HepG2 (cell line): ENCODE measurements around the gene FBXO10. TPM values are rescaled to one million over a fixed set of nuclear protein-coding genes. Genes with fewer than 3 reads are reported as not detected.

Experiments used
- ATAC-seq: fragments of 200-7000 bp; cut with Tn5 transposase; 3 replicates; pipeline ENCODE4 v1.9.1; 2020; ENCODE audit warnings: mild to moderate bottlenecking, moderate library complexity
- BruUV-seq: library from RNA; stranded (reverse); fragments of 400-500 nt; replicated peaks from 2 replicates; lab custom pipeline; 2021; lab: Mats Ljungman, UMichigan
- CTCF ChIA-PET: fragments of 300-600 bp; formaldehyde crosslinking; extraction: SDS; loops from one replicate; lab custom pipeline; 2021; ENCODE audit warnings: low total read pairs, inconsistent platforms, low intra/inter-chr PET ratio; lab: Yijun Ruan, JAX
- POLR2A ChIA-PET: fragments of 350-600 bp; sonication (Branson Sonifier 250); formaldehyde crosslinking; loops from one replicate; lab custom pipeline; 2020; ENCODE audit warnings: antibody characterized with exemption, inconsistent platforms; lab: Yijun Ruan, JAX
- DNase-seq: peaks from one replicate; pipeline ENCODE4 v3.0.0-alpha.2; 2015; ENCODE audit warnings: low spot score
- FAIRE-seq: peaks from 3 replicates; lab custom pipeline; 2011; peaks lifted over from hg19 to GRCh38; lab: Jason Lieb, UNC
- H2AFZ ChIP-seq: one replicate; pipeline ENCODE4 v1.6.1; 2011; ENCODE audit warnings: low read length, inconsistent platforms
- H3K27ac ChIP-seq: fragments of 300-600 bp; 3 replicates; pipeline ENCODE4 v1.8.0; 2011; ENCODE audit warnings: mixed run types, mild to moderate bottlenecking, mixed read lengths, low read length, inconsistent platforms; ENCODE audit not compliant: insufficient read depth; ENCODE audit errors: extremely low read length
- H3K27me3 ChIP-seq, 2 experiments: fragments of 200-600 bp in 1 of 2; 2 replicates in 1 of 2; 3 replicates in 1 of 2; pipeline versions ENCODE4 v1.6.0 to v1.8.0; 2011; ENCODE audit warnings: low read length in 2 of 2, mild to moderate bottlenecking in 2 of 2, moderate library complexity in 2 of 2, inconsistent platforms in 1 of 2; ENCODE audit not compliant: insufficient read depth in 2 of 2, control insufficient read depth in 1 of 2
- H3K36me3 ChIP-seq, 2 experiments: fragments of 200-600 bp in 1 of 2; replicated peaks in 1 of 2; 2 replicates in 1 of 2; 3 replicates in 1 of 2; pipeline versions ENCODE4 v1.5.1 to v1.8.0; 2011; ENCODE audit warnings: low read length in 2 of 2, inconsistent platforms in 1 of 2; ENCODE audit not compliant: insufficient read depth in 2 of 2, control insufficient read depth in 1 of 2
- H3K4me1 ChIP-seq: 2 replicates; pipeline ENCODE4 v1.5.1; 2012; ENCODE audit warnings: low read length, inconsistent platforms; ENCODE audit not compliant: insufficient read depth
- H3K4me2 ChIP-seq: 2 replicates; pipeline ENCODE4 v1.6.0; 2011; ENCODE audit warnings: low read depth, low read length, inconsistent platforms
- H3K4me3 ChIP-seq, 3 experiments: fragments of 200-600 bp in 1 of 3; sonication (generic), shearing (Covaris generic) in 1 of 3; replicated peaks in 1 of 3; 2 replicates each; pipeline ENCODE4 v1.5.1; 2011 to 2016; ENCODE audit warnings: low read length in 3 of 3, inconsistent platforms in 2 of 3, low read depth in 2 of 3, mild to moderate bottlenecking in 2 of 3, control low read depth in 1 of 3, mixed read lengths in 1 of 3; ENCODE audit not compliant: insufficient read depth in 1 of 3
- H3K79me2 ChIP-seq: one replicate; pipeline ENCODE4 v1.6.1; 2011; ENCODE audit warnings: low read length, inconsistent platforms; ENCODE audit not compliant: insufficient read depth
- H3K9ac ChIP-seq: 2 replicates; pipeline ENCODE4 v1.6.0; 2011; ENCODE audit warnings: mild to moderate bottlenecking, low read depth, low read length, inconsistent platforms; ENCODE audit not compliant: insufficient read depth
- H3K9me3 ChIP-seq: 2 replicates; pipeline ENCODE4 v1.5.1; 2012; ENCODE audit warnings: mild to moderate bottlenecking, low read length
- H4K20me1 ChIP-seq: 2 replicates; pipeline ENCODE4 v1.6.0; 2011; ENCODE audit warnings: inconsistent platforms, mild to moderate bottlenecking, low read length, moderate library complexity; ENCODE audit not compliant: insufficient read depth
- HDAC6 ChIP-seq: fragments of 200-600 bp; sonication (generic); IDR thresholded peaks from 2 replicates; pipeline ENCODE4 v1.7.0; 2017; ENCODE audit warnings: mild to moderate bottlenecking, antibody characterized with exemption, low read length, low read depth
- MED13 ChIP-seq: sonication (generic); formaldehyde crosslinking; IDR thresholded peaks from 2 replicates; pipeline ENCODE4 v1.5.0; 2020; ENCODE audit warnings: missing genetic modification reagents
- NBN ChIP-seq: fragments of 450-650 bp; conservative IDR thresholded peaks from 2 replicates; pipeline ENCODE4 v1.6.1; 2017
- PAX8 ChIP-seq: sonication (generic); formaldehyde crosslinking; IDR thresholded peaks from 2 replicates; pipeline ENCODE4 v1.8.0; 2022; ENCODE audit warnings: mild to moderate bottlenecking, missing genetic modification reagents, borderline replicate concordance
- STAT5B ChIP-seq: sonication (generic); formaldehyde crosslinking; IDR thresholded peaks from 2 replicates; pipeline ENCODE4 v1.4.0; 2020; ENCODE audit warnings: missing genetic modification reagents
- TRIM24 ChIP-seq: sonication (generic); formaldehyde crosslinking; IDR thresholded peaks from 2 replicates; pipeline ENCODE4 v1.8.0; 2022; ENCODE audit warnings: mild to moderate bottlenecking, missing genetic modification reagents
- ZNF143 ChIP-seq: sonication (generic); formaldehyde crosslinking; IDR thresholded peaks from 2 replicates; pipeline ENCODE4 v1.4.0; 2020; ENCODE audit warnings: missing genetic modification reagents
- ZNF33A ChIP-seq: sonication (generic); formaldehyde crosslinking; IDR thresholded peaks from 2 replicates; pipeline ENCODE4 v1.5.1; 2020; ENCODE audit warnings: missing genetic modification reagents, mild to moderate bottlenecking, moderate library complexity, borderline replicate concordance
- ZNF33B ChIP-seq: sonication (generic); formaldehyde crosslinking; IDR thresholded peaks from 2 replicates; pipeline ENCODE4 v1.5.1; 2020; ENCODE audit warnings: mild to moderate bottlenecking, missing genetic modification reagents
- ZSCAN30 ChIP-seq: sonication (generic); formaldehyde crosslinking; IDR thresholded peaks from 2 replicates; pipeline ENCODE4 v1.5.0; 2020; ENCODE audit warnings: mild to moderate bottlenecking, missing genetic modification reagents
- whole genome bisulfite sequencing: methylation state at CpG from one replicate; pipeline ENCODE4 v1.1.6; 2017; ENCODE audit warnings: low lambda C conversion rate; 5-methylcytosine and 5-hydroxymethylcytosine counted together
- in situ Hi-C: cut with HindIII; loops from 2 replicates; pipeline ENCODE4 v1.10.0; 2017; ENCODE audit warnings: low pct_unique_long_range_greater_than_20kb; ENCODE audit not compliant: extremely low pct_ligation_motif_present
- intact Hi-C: fragments of 100-400 bp; cut with micrococcal nuclease; formaldehyde crosslinking; loops from one replicate; pipeline ENCODE4 v1.10.0; 2022; ENCODE audit not compliant: unreplicated experiment
- polyA plus RNA-seq, 8 experiments: library from polyadenylated mRNA; depleted of rRNA in 3 of 8; stranded (reverse) in 7 of 8; unstranded in 1 of 8; fragments of >200 nt; fragmentation: Illumina TruSeq in 4 of 8; extraction: Trizol in 4 of 8; gene quantifications; 2 replicates each; pipeline versions ENCODE4 v1.2.1 to v1.2.3, GENCODE V29; 2011 to 2016; ENCODE audit warnings: low read depth in 4 of 8, missing spikeins in 1 of 8, mixed read lengths in 1 of 8; ENCODE audit not compliant: insufficient read depth in 1 of 8
- total RNA-seq, 5 experiments: library from RNA; depleted of rRNA; stranded (reverse); fragments of >200 nt; fragmentation: Illumina TruSeq; extraction: Trizol; gene quantifications; 2 replicates each; pipeline ENCODE4 v1.2.3, GENCODE V29; 2016; ENCODE audit warnings: low read depth in 1 of 5
- TF ChIP-seq, protein P1 (sequence below): sonication (generic); formaldehyde crosslinking; IDR thresholded peaks from 2 replicates; pipeline ENCODE4 v1.4.0; 2020; ENCODE audit warnings: missing genetic modification reagents, borderline replicate concordance
- TF ChIP-seq, protein P2 (sequence below), 2 experiments: sonication (generic) in 1 of 2; formaldehyde crosslinking in 1 of 2; IDR thresholded peaks; 2 replicates each; pipeline versions ENCODE4 v1.4.0 to v1.6.1; 2018 to 2020; ENCODE audit warnings: missing genetic modification reagents in 2 of 2, borderline replicate concordance in 1 of 2, low read depth in 1 of 2, mild to moderate bottlenecking in 1 of 2, missing biosample characterization in 1 of 2

The FBXO10 gene
- total and polyA plus RNA-seq, 2 of the 13 experiments (the other 11 are each of a cell fraction or from before 2014, with no cell fraction given): 3.1 to 5.1 TPM

DNA sequence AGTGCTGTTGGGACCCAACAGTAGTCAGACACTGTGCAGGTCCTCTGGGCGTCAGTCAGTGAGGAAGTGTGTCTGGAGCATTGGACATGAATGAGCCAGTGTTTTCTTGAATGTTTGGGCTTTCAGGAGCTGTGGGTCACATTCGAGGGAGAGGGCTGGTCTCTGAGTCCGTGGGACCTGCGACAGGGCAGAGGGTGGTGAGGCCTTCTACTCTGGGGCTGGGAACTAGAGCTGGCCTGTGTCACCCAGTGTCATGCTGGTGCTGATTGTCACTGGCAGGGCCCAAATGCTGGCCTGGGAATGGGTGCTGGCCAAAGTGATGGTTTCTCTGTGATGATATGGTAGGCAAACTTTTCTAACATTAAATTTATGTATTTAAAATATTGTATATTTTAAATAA, 80.2 kb downstream of the FBXO10 start:
- DNase-seq: no peak
- Histone ChIP-seq H3K36me3 (peaks cover 26 to 84% of the 10 kb centered on the region in 2 experiments), H4K20me1 (no peaks in the 10 kb centered on the region), H3K27me3 (no peaks in the 10 kb centered on the region), H3K9ac (no peak overlapping the region), H3K4me3 (no peak overlapping the region), H3K4me2 (no peak overlapping the region), H3K4me1 (peaks cover 22% of the 10 kb centered on the region), H2AFZ (no peak overlapping the region), H3K27ac (no peak overlapping the region), H3K79me2 (no peaks in the 10 kb centered on the region), H3K9me3 (no peaks in the 10 kb centered on the region)
- intact Hi-C loops (no loop called here), in situ Hi-C loops (loop anchor here (25.0 kb wide), 3 partner anchors 241 to 866 kb away; partner anchors contain the start of gene SLC25A51)
- no TSS peak for BruUV-seq
- no peak for ATAC-seq
- ChIA-PET CTCF (no interaction called here), POLR2A (interaction anchor here (1.4 kb wide), 1 partner anchor 96 kb away, joined by 4 read pairs; the partner anchor contains the start of gene TOMM5)
- no peak for FAIRE-seq
- no peak for TF ChIP-seq MED13 (CRISPR knock-in tag)
- no peak for TF ChIP-seq HDAC6
- TF ChIP-seq PAX8 (CRISPR knock-in tag): no peak
- no peak for TF ChIP-seq ZNF33A (CRISPR knock-in tag)
- no peak for TF ChIP-seq STAT5B (CRISPR knock-in tag)
- TF ChIP-seq, protein P1, sequence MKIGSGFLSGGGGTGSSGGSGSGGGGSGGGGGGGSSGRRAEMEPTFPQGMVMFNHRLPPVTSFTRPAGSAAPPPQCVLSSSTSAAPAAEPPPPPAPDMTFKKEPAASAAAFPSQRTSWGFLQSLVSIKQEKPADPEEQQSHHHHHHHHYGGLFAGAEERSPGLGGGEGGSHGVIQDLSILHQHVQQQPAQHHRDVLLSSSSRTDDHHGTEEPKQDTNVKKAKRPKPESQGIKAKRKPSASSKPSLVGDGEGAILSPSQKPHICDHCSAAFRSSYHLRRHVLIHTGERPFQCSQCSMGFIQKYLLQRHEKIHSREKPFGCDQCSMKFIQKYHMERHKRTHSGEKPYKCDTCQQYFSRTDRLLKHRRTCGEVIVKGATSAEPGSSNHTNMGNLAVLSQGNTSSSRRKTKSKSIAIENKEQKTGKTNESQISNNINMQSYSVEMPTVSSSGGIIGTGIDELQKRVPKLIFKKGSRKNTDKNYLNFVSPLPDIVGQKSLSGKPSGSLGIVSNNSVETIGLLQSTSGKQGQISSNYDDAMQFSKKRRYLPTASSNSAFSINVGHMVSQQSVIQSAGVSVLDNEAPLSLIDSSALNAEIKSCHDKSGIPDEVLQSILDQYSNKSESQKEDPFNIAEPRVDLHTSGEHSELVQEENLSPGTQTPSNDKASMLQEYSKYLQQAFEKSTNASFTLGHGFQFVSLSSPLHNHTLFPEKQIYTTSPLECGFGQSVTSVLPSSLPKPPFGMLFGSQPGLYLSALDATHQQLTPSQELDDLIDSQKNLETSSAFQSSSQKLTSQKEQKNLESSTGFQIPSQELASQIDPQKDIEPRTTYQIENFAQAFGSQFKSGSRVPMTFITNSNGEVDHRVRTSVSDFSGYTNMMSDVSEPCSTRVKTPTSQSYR: no peak
- TF ChIP-seq TRIM24 (CRISPR knock-in tag): no peak
- TF ChIP-seq ZNF33B: no peak
- no peak for TF ChIP-seq ZSCAN30 (CRISPR knock-in tag)
- TF ChIP-seq, protein P2, sequence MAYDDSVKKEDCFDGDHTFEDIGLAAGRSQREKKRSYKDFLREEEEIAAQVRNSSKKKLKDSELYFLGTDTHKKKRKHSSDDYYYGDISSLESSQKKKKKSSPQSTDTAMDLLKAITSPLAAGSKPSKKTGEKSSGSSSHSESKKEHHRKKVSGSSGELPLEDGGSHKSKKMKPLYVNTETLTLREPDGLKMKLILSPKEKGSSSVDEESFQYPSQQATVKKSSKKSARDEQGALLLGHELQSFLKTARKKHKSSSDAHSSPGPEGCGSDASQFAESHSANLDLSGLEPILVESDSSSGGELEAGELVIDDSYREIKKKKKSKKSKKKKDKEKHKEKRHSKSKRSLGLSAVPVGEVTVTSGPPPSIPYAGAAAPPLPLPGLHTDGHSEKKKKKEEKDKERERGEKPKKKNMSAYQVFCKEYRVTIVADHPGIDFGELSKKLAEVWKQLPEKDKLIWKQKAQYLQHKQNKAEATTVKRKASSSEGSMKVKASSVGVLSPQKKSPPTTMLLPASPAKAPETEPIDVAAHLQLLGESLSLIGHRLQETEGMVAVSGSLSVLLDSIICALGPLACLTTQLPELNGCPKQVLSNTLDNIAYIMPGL (CRISPR knock-in tag; IDR thresholded peaks at IDR 0.05; ENCODE audit: borderline replicate concordance in 1 of 2, low read depth in 1 of 2): no peak
- no peak for TF ChIP-seq ZNF143 (CRISPR knock-in tag)
- no peak for TF ChIP-seq NBN
- 49% methylated on average over 4 of the region's 4 CpGs for WGBS
